Upper lobe of left lung (tissue), 4 donors: ENCODE data around the gene ZNF546.

ENCODE experiments used
- CTCF ChIP-seq, 6 experiments: fragments of 450-650 bp in 4 of 6; fragments of 200-600 bp in 2 of 6; sonication (generic) in 2 of 6; IDR thresholded peaks; one replicate each; pipeline ENCODE4 v1.5.1; 2016 to 2019; ENCODE audit warnings: antibody characterized with exemption in 6 of 6
- EP300 ChIP-seq, 4 donors: sonication (generic); formaldehyde crosslinking; IDR thresholded peaks; one replicate each; pipeline ENCODE4 v1.5.1; 2017; ENCODE audit warnings: antibody characterized with exemption in 4 of 4, control low read depth in 2 of 4
- POLR2AphosphoS5 ChIP-seq, 2 donors: sonication (generic); formaldehyde crosslinking; IDR thresholded peaks; one replicate each; pipeline ENCODE4 v1.5.1; 2017; ENCODE audit warnings: antibody characterized with exemption in 2 of 2

- TF ChIP-seq CTCF (IDR thresholded peaks at IDR 0.05) (no peak), POLR2AphosphoS5 (IDR thresholded peaks at IDR 0.05) (no peak), EP300 (IDR thresholded peaks at IDR 0.05) (no peak)
Measured at GRCh38 chr19:39967561-39967960, 29.3 kb upstream of the ZNF546 start.
